Ureter (tissue), 1 donor: ENCODE data around the gene PLEKHA7. TPM values are rescaled to one million over a fixed set of nuclear protein-coding genes. Genes with fewer than 3 reads are reported as not detected.
"Not testable (repeated sequence)": the region's sequence is repeated elsewhere in the genome, so short reads cannot be mapped to it uniquely, and the experiment has no call there.

Experiments
- DNase-seq: peaks from one replicate; pipeline ENCODE4 v3.0.0-alpha.2; 2020; ENCODE audit warnings: low spot score
- total RNA-seq: library from RNA; stranded (reverse); gene quantifications from one replicate; pipeline ENCODE4 v1.2.4, GENCODE V29; 2023
- donor health status: DM: yes; HTN: yes; CAD: no.

The PLEKHA7 gene
- total RNA-seq, 1 donor from 2014 or later = 94.4 TPM

GRCh38 chr11:16912692-16913111 lies 101.5 kb downstream of the PLEKHA7 start:
- no peak for DNase-seq

- no peak for DNase-seq
Observed at GRCh38 chr11:16911658-16912057, 102.6 kb downstream of the PLEKHA7 start.

GRCh38 chr11:16911186-16911585 lies 103.0 kb downstream of the PLEKHA7 start:
- no peak for DNase-seq

GRCh38 chr11:16909359-16910035 lies 104.7 kb downstream of the PLEKHA7 start:
- DNase-seq = no peak

- DNase-seq = no peak
Observed at GRCh38 chr11:16905375-16905774, 108.8 kb downstream of the PLEKHA7 start.

GRCh38 chr11:16904761-16905160 lies 109.5 kb downstream of the PLEKHA7 start:
- DNase-seq = not testable (repeated sequence)

- DNase-seq = no peak
Observed at GRCh38 chr11:16902781-16903378, 111.3 kb downstream of the PLEKHA7 start.

- DNase-seq = no peak
Observed at GRCh38 chr11:16902182-16902581, 112.0 kb downstream of the PLEKHA7 start.

GRCh38 chr11:16900491-16900890 lies 113.7 kb downstream of the PLEKHA7 start:
- no peak for DNase-seq

GRCh38 chr11:16899708-16900303 lies 114.4 kb downstream of the PLEKHA7 start:
- DNase-seq = no peak

GRCh38 chr11:16898274-16898985 lies 115.8 kb downstream of the PLEKHA7 start:
- DNase-seq = no peak

GRCh38 chr11:16897470-16898061 lies 116.6 kb downstream of the PLEKHA7 start:
- DNase-seq = no peak

GRCh38 chr11:16896729-16897469 lies 117.3 kb downstream of the PLEKHA7 start:
- no peak for DNase-seq

GRCh38 chr11:16895306-16895705 lies 118.9 kb downstream of the PLEKHA7 start:
- no peak for DNase-seq

GRCh38 chr11:16893456-16894066 lies 120.7 kb downstream of the PLEKHA7 start:
- DNase-seq = no peak

- DNase-seq = no peak
Observed at GRCh38 chr11:16891964-16892363, 122.2 kb downstream of the PLEKHA7 start.

GRCh38 chr11:16891165-16891564 lies 123.0 kb downstream of the PLEKHA7 start:
- DNase-seq = no peak

GRCh38 chr11:16890442-16890841 lies 123.8 kb downstream of the PLEKHA7 start:
- no peak for DNase-seq

- no peak for DNase-seq
Observed at GRCh38 chr11:16889905-16890304, 124.3 kb downstream of the PLEKHA7 start.

- not testable (repeated sequence) for DNase-seq
Observed at GRCh38 chr11:16889010-16889409, 125.2 kb downstream of the PLEKHA7 start.

- not testable (repeated sequence) for DNase-seq
Observed at GRCh38 chr11:16887887-16888286, 126.3 kb downstream of the PLEKHA7 start.
